ENCODE measurements around the gene KIF7. TPM values are rescaled to one million over a fixed set of nuclear protein-coding genes. Genes with fewer than 3 reads are reported as not detected.

Gene KIF7
- total and polyA plus RNA-seq, 3 experiments from 2014 or later: 2.4 to 2.7 TPM; not detected in 1

GRCh38 chr15:89649013-89649625 is 6.1 kb downstream of the KIF7 start:
- Histone ChIP-seq H3K4me1 (ENCODE audit: insufficient read depth, low read length) (no peaks in the 10 kb centered on the region), H3K27me3 (ENCODE audit: insufficient read depth, low read length, poor library complexity, severe bottlenecking) (no peaks in the 10 kb centered on the region), H3K36me3 (ENCODE audit: insufficient read depth, low read length) (no peaks in the 10 kb centered on the region), H3K9me3 (ENCODE audit: low read length) (no peaks in the 10 kb centered on the region), H3K27ac (ENCODE audit: low read depth, low read length) (no peak overlapping the region), H3K4me3 (ENCODE audit: low read length) (no peak overlapping the region)
- CTCF ChIA-PET: no interaction called here
- peaks cover 0 to 3% (median 3%) of the 10 kb centered on the region in 3 donors for H3K4me1 Mint-ChIP-seq
- H3K9me3 Mint-ChIP-seq: no peaks in the 10 kb centered on the region
- no peak overlapping the region for H3K27ac Mint-ChIP-seq
- no peaks in the 10 kb centered on the region for H3K36me3 Mint-ChIP-seq
- DNase-seq: no peak
- POLR2A ChIA-PET: no interaction called here
- H3K27me3 Mint-ChIP-seq: peaks cover 15 to 24% of the 10 kb centered on the region in 2 donors
- H3K4me3 Mint-ChIP-seq: no peak overlapping the region

GRCh38 chr15:89648106-89649012 is 6.9 kb downstream of the KIF7 start:
- Histone ChIP-seq H3K9me3 (ENCODE audit: low read length) (no peaks in the 10 kb centered on the region), H3K4me3 (ENCODE audit: low read length) (no peak overlapping the region), H3K27me3 (ENCODE audit: insufficient read depth, low read length, poor library complexity, severe bottlenecking) (no peaks in the 10 kb centered on the region), H3K4me1 (ENCODE audit: insufficient read depth, low read length) (no peaks in the 10 kb centered on the region), H3K36me3 (ENCODE audit: insufficient read depth, low read length) (no peaks in the 10 kb centered on the region), H3K27ac (ENCODE audit: low read depth, low read length) (no peak overlapping the region)
- CTCF ChIA-PET: no interaction called here
- H3K36me3 Mint-ChIP-seq: no peaks in the 10 kb centered on the region
- POLR2A ChIA-PET: no interaction called here
- H3K27ac Mint-ChIP-seq: no peak overlapping the region
- H3K9me3 Mint-ChIP-seq: no peaks in the 10 kb centered on the region
- peak in 1 of 5 donors; percentile 36 for DNase-seq
- peaks cover 12 to 18% of the 10 kb centered on the region in 2 donors for H3K27me3 Mint-ChIP-seq
- H3K4me3 Mint-ChIP-seq: no peak overlapping the region
- H3K4me1 Mint-ChIP-seq: peaks cover 0 to 3% (median 3%) of the 10 kb centered on the region in 3 donors

- Mint-ChIP-seq H3K27me3 (peaks cover 7 to 11% of the 10 kb centered on the region in 2 donors), H3K9me3 (no peaks in the 10 kb centered on the region), H3K4me3 (no peak overlapping the region), H3K27ac (no peak overlapping the region), H3K4me1 (peaks cover 0 to 3% (median 2%) of the 10 kb centered on the region in 3 donors), H3K36me3 (no peaks in the 10 kb centered on the region)
- POLR2A ChIA-PET: no interaction called here
- peak; percentile 12 to 63 (median 31) for DNase-seq
- Histone ChIP-seq H3K27ac (ENCODE audit: low read depth, low read length) (no peak overlapping the region), H3K4me3 (ENCODE audit: low read length) (no peak overlapping the region), H3K9me3 (ENCODE audit: low read length) (no peaks in the 10 kb centered on the region), H3K27me3 (ENCODE audit: insufficient read depth, low read length, poor library complexity, severe bottlenecking) (no peaks in the 10 kb centered on the region), H3K36me3 (ENCODE audit: insufficient read depth, low read length) (no peaks in the 10 kb centered on the region), H3K4me1 (ENCODE audit: insufficient read depth, low read length) (no peaks in the 10 kb centered on the region)
- CTCF ChIA-PET: no interaction called here
Measured at GRCh38 chr15:89647191-89647851, 7.9 kb downstream of the KIF7 start.

GRCh38 chr15:89646416-89647141 is 8.7 kb downstream of the KIF7 start:
- Histone ChIP-seq H3K27me3 (ENCODE audit: insufficient read depth, low read length, poor library complexity, severe bottlenecking) (no peaks in the 10 kb centered on the region), H3K4me3 (ENCODE audit: low read length) (no peak overlapping the region), H3K27ac (ENCODE audit: low read depth, low read length) (no peak overlapping the region), H3K36me3 (ENCODE audit: insufficient read depth, low read length) (no peaks in the 10 kb centered on the region), H3K9me3 (ENCODE audit: low read length) (no peaks in the 10 kb centered on the region), H3K4me1 (ENCODE audit: insufficient read depth, low read length) (no peaks in the 10 kb centered on the region)
- CTCF ChIA-PET: no interaction called here
- POLR2A ChIA-PET: interaction anchor here (0.6 kb wide), 1 partner anchor 248 kb away, joined by 3 read pairs; no protein-coding TSS in a partner anchor
- DNase-seq: no peak
- H3K4me3 Mint-ChIP-seq: no peak overlapping the region
- H3K9me3 Mint-ChIP-seq: no peaks in the 10 kb centered on the region
- H3K36me3 Mint-ChIP-seq: no peaks in the 10 kb centered on the region
- peaks cover 0 to 3% (median 2%) of the 10 kb centered on the region in 3 donors for H3K4me1 Mint-ChIP-seq
- no peak overlapping the region for H3K27ac Mint-ChIP-seq
- H3K27me3 Mint-ChIP-seq: peaks cover 4 to 6% of the 10 kb centered on the region in 2 donors

GRCh38 chr15:89645680-89646079 is 9.6 kb downstream of the KIF7 start:
- no peak for DNase-seq
- H3K9me3 Mint-ChIP-seq: no peaks in the 10 kb centered on the region

GRCh38 chr15:89642106-89642505 is 13.2 kb downstream of the KIF7 start:
- ChIA-PET POLR2A (no interaction called here), CTCF (no interaction called here)
- H3K27ac Mint-ChIP-seq: no peak overlapping the region
- Histone ChIP-seq H3K4me3 (ENCODE audit: low read length) (no peak overlapping the region), H3K9me3 (ENCODE audit: low read length) (no peaks in the 10 kb centered on the region), H3K27ac (ENCODE audit: low read depth, low read length) (no peak overlapping the region), H3K27me3 (ENCODE audit: insufficient read depth, low read length, poor library complexity, severe bottlenecking) (no peaks in the 10 kb centered on the region), H3K36me3 (ENCODE audit: insufficient read depth, low read length) (no peaks in the 10 kb centered on the region), H3K4me1 (ENCODE audit: insufficient read depth, low read length) (no peaks in the 10 kb centered on the region)
- no peaks in the 10 kb centered on the region for H3K9me3 Mint-ChIP-seq
- no peak overlapping the region for H3K4me3 Mint-ChIP-seq
- H3K36me3 Mint-ChIP-seq: no peaks in the 10 kb centered on the region
- DNase-seq: no peak
- H3K4me1 Mint-ChIP-seq: peaks cover 0 to under 1% (median 0%) of the 10 kb centered on the region in 3 donors
- H3K27me3 Mint-ChIP-seq: peaks cover 0 to under 1% of the 10 kb centered on the region in 2 donors

More at GRCh38 chr15:89645680-89646079, 9.6 kb downstream of the KIF7 start:
- no peak overlapping the region for H3K4me3 ChIP-seq (ENCODE audit: low read length)
- no peak overlapping the region for H3K27ac Mint-ChIP-seq
- no peaks in the 10 kb centered on the region for H3K36me3 Mint-ChIP-seq
- no peaks in the 10 kb centered on the region for H3K27me3 ChIP-seq (ENCODE audit: insufficient read depth, low read length, poor library complexity, severe bottlenecking)
- H3K36me3 ChIP-seq (ENCODE audit: insufficient read depth, low read length): no peaks in the 10 kb centered on the region
- no peaks in the 10 kb centered on the region for H3K4me1 ChIP-seq (ENCODE audit: insufficient read depth, low read length)
- ChIA-PET CTCF (no interaction called here), POLR2A (no interaction called here)
- H3K9me3 ChIP-seq (ENCODE audit: low read length): no peaks in the 10 kb centered on the region
- peak overlapping the region in 1 of 7 donors; percentile 50 for H3K4me3 Mint-ChIP-seq
- H3K4me1 Mint-ChIP-seq: peaks cover 0 to 3% (median 2%) of the 10 kb centered on the region in 3 donors
- peaks cover 3% of the 10 kb centered on the region in 2 donors for H3K27me3 Mint-ChIP-seq
- no peak overlapping the region for H3K27ac ChIP-seq (ENCODE audit: low read depth, low read length)

GRCh38 chr15:89641053-89641452 is 14.2 kb downstream of the KIF7 start:
- Histone ChIP-seq H3K4me3 (ENCODE audit: low read length) (no peak overlapping the region), H3K4me1 (ENCODE audit: insufficient read depth, low read length) (no peaks in the 10 kb centered on the region), H3K27ac (ENCODE audit: low read depth, low read length) (no peak overlapping the region), H3K36me3 (ENCODE audit: insufficient read depth, low read length) (no peaks in the 10 kb centered on the region), H3K27me3 (ENCODE audit: insufficient read depth, low read length, poor library complexity, severe bottlenecking) (no peaks in the 10 kb centered on the region), H3K9me3 (ENCODE audit: low read length) (no peaks in the 10 kb centered on the region)
- ChIA-PET CTCF (no interaction called here), POLR2A (no interaction called here)
- Mint-ChIP-seq H3K4me3 (no peak overlapping the region), H3K4me1 (no peaks in the 10 kb centered on the region), H3K27ac (no peak overlapping the region), H3K27me3 (no peaks in the 10 kb centered on the region), H3K9me3 (no peaks in the 10 kb centered on the region), H3K36me3 (no peaks in the 10 kb centered on the region)
- DNase-seq: no peak

All from CD8-positive, alpha-beta memory T cell (primary cell).